ENCODE measurements around the gene HIVEP1. TPM values are rescaled to one million over a fixed set of nuclear protein-coding genes. Genes with fewer than 3 reads are reported as not detected.

Gene HIVEP1
- total and polyA plus RNA-seq, 2 of the 8 experiments (the other 6 are each of a cell fraction or from before 2014, with no cell fraction given) = 22.6 to 23.1 TPM

DNA sequence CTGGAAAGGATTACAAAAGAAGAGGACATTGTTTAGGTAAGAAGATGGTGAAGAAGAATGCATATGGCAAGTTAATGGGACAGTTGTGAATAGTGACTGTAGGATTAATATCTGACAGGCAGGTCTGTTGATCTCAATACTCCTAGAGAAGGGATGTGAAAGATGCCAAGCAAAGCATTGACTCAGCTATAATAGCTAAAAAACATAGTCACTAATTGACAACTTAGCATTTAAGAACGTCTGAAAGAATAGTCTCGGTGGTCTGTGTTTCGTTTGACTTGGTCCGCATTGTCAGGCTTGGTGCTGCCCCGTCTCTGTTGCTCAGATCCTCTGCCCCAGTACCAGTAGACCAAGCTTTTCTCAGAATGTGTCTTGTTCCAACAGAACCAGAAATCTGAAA, 65.9 kb downstream of the HIVEP1 start:
- Histone ChIP-seq H3K79me1 (ENCODE audit: low read depth, low read length) (peaks cover 11% of the 10 kb centered on the region; the same call in 1 of the 2 replicates), H3K4me3 (ENCODE audit: extremely low read depth in 1 of 4, insufficient read depth in 2 of 4, low read depth in 3 of 4, low read length in 4 of 4) (no peak overlapping the region), H2AK5ac (ENCODE audit: low read depth, low read length) (no peak overlapping the region), H3K79me2 (ENCODE audit: control insufficient read depth in 1 of 2, insufficient read depth in 2 of 2, low read length in 2 of 2) (peaks cover 0 to 91% of the 10 kb centered on the region in 2 experiments; a peak in 3 of 4 replicates), H3K27me3 (replicated peaks in 1 of 4; ENCODE audit: control insufficient read depth in 3 of 4, extremely low read depth in 1 of 4, insufficient read depth in 3 of 4, low read length in 3 of 4) (no peaks in the 10 kb centered on the region), H2BK15ac (ENCODE audit: low read length) (no peak overlapping the region), H3K56ac (replicated peaks; ENCODE audit: insufficient read length, low read depth, low read length) (no peak overlapping the region), H4K8ac (ENCODE audit: extremely low read depth, insufficient read depth, low read length) (no peak overlapping the region), H3K9me3 (ENCODE audit: insufficient read depth in 2 of 2, low read depth in 1 of 2, low read length in 1 of 2) (no peaks in the 10 kb centered on the region), H3K27ac (ENCODE audit: low read depth, low read length) (no peak overlapping the region), H2AFZ (ENCODE audit: low read length) (no peak overlapping the region), H3K14ac (ENCODE audit: insufficient read length) (no peak overlapping the region), H3K4ac (replicated peaks; ENCODE audit: insufficient read length, low read depth, low read length) (no peak overlapping the region), H4K5ac (ENCODE audit: insufficient read length, low read depth, low read length) (no peak overlapping the region), H2BK5ac (ENCODE audit: low read depth, low read length) (no peak overlapping the region), H4K20me1 (replicated peaks in 1 of 2; ENCODE audit: control insufficient read depth in 1 of 2, insufficient read depth in 2 of 2, low read length in 2 of 2) (peaks cover 5 to 6% of the 10 kb centered on the region in 2 experiments), H3K9ac (replicated peaks in 1 of 4; ENCODE audit: extremely low read depth in 1 of 4, low read depth in 3 of 4, low read length in 3 of 4) (no peak overlapping the region), H2BK20ac (ENCODE audit: low read length) (no peak overlapping the region), H3K23ac (ENCODE audit: insufficient read length) (no peak overlapping the region), H3K36me3 (ENCODE audit: control insufficient read depth in 2 of 4, insufficient read depth in 4 of 4, low read length in 3 of 4) (no peaks in the 10 kb centered on the region), H3K4me1 (replicated peaks in 1 of 4; ENCODE audit: control insufficient read depth in 3 of 4, insufficient read depth in 4 of 4, low read length in 3 of 4) (peaks cover 0 to 5% (median 3%) of the 10 kb centered on the region in 4 experiments; a peak in 3 of 7 replicates), H3K4me2 (ENCODE audit: insufficient read depth in 1 of 2, low read depth in 2 of 2, low read length in 2 of 2) (no peak overlapping the region), H2BK12ac (ENCODE audit: low read depth, low read length) (no peak overlapping the region), H3K23me2 (ENCODE audit: low read depth, low read length) (no peaks in the 10 kb centered on the region), H4K91ac (replicated peaks; ENCODE audit: insufficient read length, low read length) (no peak overlapping the region), H2BK120ac (replicated peaks; ENCODE audit: low read depth, low read length) (no peak overlapping the region), H3K18ac (ENCODE audit: extremely low read depth, low read length) (no peak overlapping the region)
- WGBS, 2 experiments (ENCODE audit: extremely low coverage in 1 of 2, insufficient coverage in 1 of 2, insufficient read length in 1 of 2, insufficient replicate concordance in 2 of 2, low coverage in 1 of 2, low lambda C conversion rate in 2 of 2, missing lambda C conversion rate in 1 of 2) = 97% methylated on average over 5 of the region's 5 CpGs; no CpG with 5 or more reads in 1 of the 2 experiments
- ChIA-PET CTCF (ENCODE audit: partially characterized antibody) (interaction anchor here (0.5 to 1.2 kb wide), 3 partner anchors 13 to 802 kb away, joined by 3 read pairs; no protein-coding TSS in a partner anchor), POLR2A (ENCODE audit: partially characterized antibody) (interaction anchor here (1.1 kb wide), 1 partner anchor 12 kb away, joined by 6 read pairs; no protein-coding TSS in a partner anchor)
- no peak for TF ChIP-seq USF2 (IDR thresholded peaks at IDR 0.05; ENCODE audit: low read length)
- TF ChIP-seq BCL11A (IDR thresholded peaks at IDR 0.05; ENCODE audit: low read depth in 2 of 2, low read length in 2 of 2) = no peak
- no peak for DNase-seq (ENCODE audit: low read depth in 1 of 2, low spot score in 2 of 2)
- no peak for FAIRE-seq
